NCI-H1092 treated with DMSO at 0.1 percent for 48 hours (cell line): ENCODE results near the gene MUC5AC.
"Not testable (repeated sequence)": the region's sequence is repeated elsewhere in the genome, so short reads cannot be mapped to it uniquely, and the experiment has no call there.

Experiments
- DNase-seq: peaks from one replicate; lab custom pipeline; 2025; lab: John Stamatoyannopoulos, UW

The MUC5AC gene

DNA sequence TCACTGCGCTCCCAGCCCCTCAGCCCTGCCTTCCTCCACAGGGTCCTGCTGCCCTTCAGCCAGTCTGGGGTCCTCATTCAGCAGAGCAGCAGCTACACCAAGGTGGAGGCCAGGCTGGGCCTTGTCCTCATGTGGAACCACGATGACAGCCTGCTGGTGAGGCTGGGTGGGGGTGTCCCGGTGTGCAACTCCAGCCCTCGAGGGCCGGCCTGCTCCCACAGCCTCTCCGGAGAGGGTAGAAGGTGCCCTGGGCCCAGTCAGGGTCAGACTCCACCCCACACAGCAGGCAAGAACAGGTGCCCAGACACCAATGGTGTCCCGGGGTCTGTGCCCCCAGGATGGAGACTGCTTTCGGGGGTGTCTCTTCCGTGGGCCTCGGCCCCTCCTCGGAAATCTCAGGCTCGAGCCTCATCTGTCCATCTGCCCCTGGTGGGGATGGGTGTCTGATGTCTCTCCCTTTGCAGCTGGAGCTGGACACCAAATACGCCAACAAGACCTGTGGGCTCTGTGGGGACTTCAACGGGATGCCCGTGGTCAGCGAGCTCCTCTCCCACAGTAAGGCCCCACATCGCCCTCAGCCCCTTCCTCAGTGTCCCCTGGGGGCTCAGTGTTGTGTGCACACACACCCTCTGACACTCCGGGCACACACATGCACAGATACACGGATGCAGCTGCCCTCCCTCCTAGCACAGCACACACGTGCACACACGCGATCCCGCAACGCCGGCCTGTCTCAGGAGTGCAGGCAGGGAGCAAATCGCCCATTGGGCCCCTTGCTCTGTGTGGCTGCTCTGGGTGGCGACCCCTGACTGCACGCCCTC is 4.9 kb downstream of the MUC5AC start:
- DNase-seq: no peak

DNA sequence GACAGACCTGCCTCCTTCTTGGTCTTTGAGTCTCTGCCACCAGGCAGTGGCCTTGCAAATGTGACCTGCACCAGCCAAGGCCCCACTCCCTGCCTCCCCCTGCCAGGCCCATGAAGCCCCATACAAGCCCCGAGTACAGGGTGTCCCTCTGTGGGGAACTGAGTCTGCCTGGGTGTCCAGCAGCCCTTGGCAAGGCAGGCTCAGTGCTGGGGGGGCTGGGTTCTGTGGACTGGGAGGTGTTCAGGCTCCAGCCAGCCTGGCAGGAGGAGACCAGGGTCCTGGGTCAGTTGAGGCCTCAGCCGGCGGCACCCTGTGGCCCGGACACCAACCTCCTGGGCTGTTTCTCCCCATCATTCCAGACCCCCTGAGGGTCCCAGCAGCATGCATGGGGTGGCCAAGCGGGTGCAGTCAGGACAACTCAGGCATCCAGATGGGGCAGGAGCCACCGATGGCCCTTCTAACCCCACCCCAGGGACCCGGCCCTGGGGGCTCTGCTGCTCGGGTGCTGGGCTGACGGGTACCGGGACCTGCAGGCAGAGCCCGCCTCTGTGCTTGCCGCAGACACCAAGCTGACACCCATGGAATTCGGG is 5.7 kb downstream of the MUC5AC start:
- no peak for DNase-seq

DNA sequence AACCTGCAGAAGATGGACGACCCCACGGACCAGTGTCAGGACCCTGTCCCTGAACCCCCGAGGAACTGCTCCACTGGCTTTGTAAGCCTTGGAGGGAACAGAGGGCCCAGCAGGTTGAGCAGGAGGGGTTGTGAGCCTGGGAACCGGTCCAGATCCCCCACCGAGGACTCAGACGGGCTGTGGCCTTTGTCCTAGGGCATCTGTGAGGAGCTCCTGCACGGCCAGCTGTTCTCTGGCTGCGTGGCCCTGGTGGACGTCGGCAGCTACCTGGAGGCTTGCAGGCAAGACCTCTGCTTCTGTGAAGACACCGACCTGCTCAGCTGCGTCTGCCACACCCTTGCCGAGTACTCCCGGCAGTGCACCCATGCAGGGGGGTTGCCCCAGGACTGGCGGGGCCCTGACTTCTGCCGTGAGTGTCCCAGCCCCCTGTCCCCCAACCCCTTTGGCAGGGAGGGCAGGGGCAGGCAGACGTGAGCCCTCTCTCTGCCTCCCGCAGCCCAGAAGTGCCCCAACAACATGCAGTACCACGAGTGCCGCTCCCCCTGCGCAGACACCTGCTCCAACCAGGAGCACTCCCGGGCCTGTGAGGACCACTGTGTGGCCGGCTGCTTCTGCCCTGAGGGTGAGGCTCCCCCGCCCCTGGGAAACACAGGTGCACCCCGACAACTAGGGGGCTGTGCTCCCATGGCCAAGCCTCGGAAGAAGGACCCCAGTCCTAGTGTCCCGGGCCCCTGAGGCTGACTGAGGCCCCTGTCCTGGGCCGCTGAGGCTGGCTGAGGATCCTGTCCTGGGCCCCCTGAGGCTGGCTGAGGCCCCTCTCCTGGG is 6.4 kb downstream of the MUC5AC start:
- no peak for DNase-seq

DNA sequence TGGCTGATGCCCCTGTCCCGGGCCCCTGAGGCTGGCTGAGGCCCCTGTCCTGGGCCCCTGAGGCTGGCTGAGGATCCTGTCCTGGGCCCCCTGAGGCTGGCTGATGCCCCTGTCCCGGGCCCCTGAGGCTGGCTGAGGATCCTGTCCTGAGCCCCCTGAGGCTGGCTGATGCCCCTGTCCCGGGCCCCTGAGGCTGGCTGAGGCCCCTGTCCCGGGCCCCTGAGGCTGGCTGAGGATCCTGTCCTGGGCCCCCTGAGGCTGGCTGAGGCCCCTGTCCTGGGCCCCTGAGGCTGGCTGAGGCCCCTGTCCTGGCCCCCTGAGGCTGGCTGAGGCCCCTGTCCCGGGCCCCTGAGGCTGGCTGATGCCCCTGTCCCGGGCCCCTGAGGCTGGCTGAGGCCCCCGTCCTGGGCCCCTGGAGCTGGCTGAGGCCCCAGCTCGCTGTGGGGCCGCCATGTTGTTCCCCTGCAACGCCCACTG is 7.1 kb downstream of the MUC5AC start:
- not testable (repeated sequence) for DNase-seq

DNA sequence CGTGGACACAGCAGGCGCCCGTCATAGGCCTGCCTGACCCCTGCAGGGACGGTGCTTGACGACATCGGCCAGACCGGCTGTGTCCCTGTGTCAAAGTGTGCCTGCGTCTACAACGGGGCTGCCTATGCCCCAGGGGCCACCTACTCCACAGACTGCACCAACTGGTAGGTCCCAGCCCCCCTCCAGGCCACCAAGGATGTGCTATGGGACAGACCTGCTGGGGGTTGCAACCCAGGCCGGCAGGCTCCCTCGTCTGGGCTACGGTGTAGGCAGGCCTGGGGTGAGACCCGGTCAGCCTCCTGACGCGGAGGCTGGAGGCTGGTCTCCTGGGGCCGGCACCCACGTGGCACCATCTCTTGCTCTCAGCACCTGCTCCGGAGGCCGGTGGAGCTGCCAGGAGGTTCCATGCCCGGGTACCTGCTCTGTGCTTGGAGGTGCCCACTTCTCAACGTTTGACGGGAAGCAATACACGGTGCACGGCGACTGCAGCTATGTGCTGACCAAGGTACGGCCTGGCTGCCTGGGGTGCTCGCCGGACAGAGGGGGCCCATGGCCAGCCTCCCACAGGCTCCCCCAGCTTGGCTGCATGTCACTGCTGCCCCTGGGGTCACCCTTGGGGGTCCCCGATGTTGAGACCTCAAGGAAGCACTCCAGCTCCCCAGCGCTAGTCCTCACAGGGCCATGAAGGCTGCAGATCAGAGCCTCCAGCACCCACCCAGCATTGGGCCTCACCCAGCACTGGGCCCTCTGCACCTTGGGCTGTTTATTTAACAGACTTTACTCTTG is 7.7 kb downstream of the MUC5AC start:
- no peak for DNase-seq

DNA sequence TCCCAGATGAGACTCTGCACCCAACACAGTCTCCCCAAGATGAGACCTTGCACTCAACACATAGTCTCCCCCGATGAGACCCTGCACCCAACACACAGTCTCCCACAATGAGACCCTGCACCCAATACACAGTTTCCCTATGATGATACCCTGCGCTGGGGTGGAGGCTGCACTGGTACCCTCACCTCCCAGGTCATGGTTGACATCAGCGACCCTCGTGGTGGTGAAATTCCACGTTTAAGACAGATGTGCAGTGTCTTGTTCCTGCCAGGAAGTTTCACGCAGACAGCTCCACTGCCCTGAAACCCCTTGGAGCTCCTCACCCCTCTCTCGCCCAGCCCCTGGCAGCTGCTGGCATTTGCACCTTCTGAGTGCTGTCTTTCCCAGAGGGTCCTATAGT is 9.5 kb downstream of the MUC5AC start:
- no peak for DNase-seq

DNA sequence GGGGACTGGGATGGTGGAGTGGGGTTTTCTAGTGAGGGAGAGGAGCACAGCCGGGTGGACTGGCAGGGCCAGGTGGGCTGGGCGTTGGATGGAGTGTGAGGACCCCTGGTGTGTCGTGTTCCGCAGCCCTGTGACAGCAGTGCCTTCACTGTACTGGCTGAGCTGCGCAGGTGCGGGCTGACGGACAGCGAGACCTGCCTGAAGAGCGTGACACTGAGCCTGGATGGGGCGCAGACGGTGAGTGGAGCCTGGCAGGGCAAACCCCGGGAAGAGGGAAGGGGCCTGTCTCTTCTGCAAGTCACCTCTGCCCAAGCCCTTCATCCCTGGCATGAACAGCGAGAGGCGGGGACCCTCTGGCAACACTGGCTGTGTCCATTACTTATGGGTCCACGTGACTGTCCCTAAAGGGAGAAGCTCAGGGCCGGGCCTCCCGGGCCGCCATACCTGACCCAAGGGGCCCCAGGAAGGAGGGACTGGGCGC is 10.0 kb downstream of the MUC5AC start:
- DNase-seq: no peak

DNA sequence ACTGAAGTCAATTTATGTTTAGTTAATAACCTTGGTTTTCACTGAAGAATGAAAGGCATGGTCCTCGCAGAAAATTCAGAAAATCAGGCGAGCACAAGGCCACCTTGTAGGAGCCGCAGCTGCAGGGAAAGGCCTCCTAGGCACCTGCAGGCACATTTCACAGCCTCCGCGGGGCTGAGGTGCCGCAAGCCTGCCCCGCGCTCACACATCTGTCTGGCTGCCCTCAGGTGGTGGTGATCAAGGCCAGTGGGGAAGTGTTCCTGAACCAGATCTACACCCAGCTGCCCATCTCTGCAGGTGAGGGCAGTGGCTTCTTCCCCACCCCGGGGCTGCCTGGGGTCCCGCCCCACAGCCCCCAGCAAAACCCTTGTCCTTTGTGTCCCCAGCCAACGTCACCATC is 10.5 kb downstream of the MUC5AC start:
- no peak for DNase-seq

DNA sequence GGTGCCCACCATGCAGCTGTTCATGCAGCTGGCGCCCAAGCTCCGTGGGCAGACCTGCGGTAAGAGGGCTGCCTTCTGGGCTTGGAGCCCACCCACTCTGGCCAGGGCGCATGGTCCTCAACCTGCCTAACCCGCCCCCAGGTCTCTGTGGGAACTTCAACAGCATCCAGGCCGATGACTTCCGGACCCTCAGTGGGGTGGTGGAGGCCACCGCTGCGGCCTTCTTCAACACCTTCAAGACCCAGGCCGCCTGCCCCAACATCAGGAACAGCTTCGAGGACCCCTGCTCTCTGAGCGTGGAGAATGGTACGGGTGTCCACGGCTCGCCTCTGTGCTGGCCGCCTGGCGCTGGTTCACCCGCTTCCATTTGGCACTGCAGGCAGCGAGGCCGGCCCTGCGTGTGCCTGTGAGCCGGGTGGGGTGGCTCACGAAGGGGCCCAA is 11.0 kb downstream of the MUC5AC start:
- no peak for DNase-seq

DNA sequence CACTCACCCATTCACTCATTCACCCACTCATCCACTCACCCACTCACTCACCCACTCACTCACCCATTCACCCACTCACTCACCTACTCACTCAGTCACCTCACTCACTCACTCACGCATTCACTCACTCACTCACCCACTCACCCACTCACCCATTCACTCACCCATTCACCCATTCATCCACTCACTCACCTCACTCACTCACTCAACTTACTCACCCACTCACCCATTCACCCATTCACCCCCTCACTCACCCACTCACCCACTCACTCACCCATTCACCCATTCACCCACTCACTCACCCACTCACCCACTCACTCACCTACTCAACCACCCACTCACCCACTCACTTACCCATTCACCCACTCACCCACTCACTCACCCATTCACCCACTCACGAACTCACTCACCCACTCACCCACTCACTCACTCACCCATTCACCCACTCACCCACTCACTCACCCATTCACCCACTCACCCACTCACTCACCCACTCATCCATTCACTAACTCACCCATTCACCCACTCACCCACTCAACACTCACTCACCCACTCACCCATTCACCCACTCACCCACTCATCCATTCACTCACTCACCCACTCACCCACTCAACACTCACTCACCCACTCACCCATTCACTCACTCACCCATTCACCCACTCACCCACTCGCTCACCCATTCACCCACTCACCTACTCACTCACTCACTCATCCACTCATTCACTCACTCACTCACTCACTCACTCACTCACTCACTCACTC is 13.7 kb downstream of the MUC5AC start:
- no peak for DNase-seq

DNA sequence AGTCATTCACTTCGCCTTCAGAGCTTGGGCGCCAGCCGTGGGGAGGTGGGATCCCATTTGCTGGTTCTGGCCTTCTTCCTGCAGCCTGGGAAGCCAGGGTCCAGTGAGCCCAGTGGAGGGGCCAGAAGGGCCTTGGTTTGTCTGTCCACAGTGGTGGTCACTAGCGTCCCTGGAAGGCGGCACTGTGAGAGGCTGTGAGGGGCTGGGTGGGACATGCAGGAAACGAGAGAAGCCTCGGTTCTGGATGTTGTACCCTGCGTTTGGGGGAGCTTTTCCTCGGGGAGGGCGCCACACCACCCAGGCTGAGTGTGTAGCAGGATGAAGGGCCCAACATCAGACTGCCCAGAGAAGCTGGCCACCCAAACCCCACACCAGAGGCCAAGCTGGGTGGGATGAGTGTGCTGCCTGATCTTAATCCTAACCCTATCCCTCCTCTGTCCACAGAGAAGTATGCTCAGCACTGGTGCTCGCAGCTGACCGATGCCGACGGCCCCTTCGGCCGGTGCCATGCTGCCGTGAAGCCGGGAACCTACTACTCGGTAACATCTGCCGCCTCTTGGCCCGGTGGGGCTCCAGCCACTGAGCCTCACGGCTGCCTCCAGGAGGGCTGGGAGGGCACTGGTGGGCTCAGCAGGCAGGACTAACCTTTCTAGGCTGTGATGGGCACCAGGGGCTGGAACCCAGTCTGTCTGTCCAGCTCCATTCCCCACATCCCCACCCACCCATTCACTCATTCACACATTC is 14.4 kb downstream of the MUC5AC start:
- no peak for DNase-seq

DNA sequence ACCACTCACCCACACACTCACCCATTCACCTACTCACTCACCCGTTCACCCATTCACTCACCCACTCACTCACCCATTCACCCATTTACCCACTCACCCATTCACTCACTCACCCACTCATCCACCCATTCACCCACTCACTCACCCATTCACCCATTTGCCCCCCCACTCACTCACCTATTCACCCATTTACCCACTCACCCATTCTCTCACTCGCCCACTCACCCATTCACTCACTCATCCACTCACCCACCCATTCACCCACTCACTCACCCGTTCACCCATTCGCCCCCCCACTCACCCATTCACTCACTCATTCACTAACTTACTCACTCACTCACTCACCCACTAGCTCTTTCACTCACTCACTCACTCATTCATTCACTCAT is 15.0 kb downstream of the MUC5AC start:
- no peak for DNase-seq

DNA sequence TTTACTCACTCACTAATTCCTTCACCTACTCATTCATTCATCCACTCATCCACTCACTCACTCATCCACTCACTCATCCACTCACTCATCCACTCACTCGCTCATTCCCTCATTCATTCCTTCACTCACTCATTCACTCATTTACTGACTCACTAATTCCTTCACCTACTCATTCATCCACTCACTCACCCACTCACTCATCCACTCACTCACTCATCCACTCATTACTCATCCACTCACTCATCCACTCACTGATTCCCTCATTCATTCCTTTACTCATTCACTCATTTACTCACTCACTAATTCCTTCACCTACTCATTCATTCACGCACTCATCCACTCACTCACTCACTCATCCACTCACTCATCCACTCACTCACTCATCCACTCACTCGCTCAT is 15.6 kb downstream of the MUC5AC start:
- DNase-seq: not testable (repeated sequence)

DNA sequence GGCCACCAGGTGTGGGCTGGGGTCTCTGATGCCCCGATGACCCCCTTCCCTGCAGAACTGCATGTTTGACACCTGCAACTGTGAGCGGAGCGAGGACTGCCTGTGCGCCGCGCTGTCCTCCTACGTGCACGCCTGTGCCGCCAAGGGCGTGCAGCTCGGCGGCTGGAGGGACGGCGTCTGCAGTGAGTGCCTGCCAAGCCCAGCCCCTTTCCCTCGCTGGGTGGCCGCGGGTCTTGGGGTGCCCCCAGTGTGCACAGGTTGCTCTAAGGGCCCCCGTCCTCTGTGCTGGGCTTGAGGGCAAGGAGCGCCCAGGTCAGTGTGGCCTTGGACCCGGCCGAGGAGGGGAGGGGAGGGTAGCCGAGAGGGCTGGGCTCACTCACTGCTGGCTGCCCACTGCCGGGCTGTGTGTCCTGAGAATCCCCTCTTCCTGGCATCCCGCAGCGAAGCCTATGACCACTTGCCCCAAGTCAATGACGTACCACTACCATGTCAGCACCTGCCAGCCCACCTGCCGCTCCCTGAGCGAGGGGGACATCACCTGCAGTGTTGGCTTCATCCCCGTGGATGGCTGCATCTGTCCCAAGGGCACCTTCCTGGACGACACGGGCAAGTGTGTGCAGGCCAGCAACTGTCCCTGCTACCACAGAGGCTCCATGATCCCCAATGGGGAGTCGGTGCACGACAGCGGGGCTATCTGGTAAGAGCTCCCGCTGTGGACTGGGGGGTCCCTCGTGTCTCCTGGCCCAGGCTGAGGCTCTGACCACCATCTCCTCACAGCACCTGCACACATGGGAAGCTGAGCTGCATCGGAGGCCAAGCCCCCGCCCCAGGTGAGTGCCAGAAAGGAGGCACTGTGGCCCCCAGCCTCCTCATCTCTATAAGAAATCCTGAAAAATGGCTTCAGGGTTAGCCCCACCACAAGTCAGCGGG is 17.0 kb downstream of the MUC5AC start:
- no peak for DNase-seq

DNA sequence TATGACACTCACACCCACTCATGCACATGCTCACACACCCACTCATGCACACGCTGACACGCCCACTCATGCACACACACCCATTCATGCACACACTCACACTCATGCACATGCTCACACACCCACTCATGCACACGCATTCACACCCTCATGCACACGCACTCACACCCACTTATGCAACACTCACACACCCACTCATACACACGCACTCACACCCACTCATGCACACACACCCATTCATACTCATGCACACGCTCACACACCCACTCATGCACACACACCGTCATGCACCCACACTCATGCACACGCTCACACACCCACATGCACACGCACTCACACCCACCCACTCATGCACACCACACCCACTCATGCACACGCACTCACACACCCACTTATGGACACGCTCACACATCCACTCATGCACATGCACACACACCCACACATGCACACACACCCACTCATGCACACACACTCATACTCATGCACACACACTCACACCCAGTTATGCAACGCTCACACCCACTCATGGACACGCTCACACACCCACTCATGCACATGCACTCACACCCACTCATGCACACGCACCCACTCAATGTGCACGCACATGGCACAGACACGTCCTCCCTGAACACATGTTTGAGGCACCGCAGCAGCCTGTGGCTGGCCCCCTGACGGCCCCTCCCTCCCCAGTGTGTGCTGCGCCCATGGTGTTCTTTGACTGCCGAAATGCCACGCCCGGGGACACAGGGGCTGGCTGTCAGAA is 17.9 kb downstream of the MUC5AC start:
- DNase-seq: no peak

DNA sequence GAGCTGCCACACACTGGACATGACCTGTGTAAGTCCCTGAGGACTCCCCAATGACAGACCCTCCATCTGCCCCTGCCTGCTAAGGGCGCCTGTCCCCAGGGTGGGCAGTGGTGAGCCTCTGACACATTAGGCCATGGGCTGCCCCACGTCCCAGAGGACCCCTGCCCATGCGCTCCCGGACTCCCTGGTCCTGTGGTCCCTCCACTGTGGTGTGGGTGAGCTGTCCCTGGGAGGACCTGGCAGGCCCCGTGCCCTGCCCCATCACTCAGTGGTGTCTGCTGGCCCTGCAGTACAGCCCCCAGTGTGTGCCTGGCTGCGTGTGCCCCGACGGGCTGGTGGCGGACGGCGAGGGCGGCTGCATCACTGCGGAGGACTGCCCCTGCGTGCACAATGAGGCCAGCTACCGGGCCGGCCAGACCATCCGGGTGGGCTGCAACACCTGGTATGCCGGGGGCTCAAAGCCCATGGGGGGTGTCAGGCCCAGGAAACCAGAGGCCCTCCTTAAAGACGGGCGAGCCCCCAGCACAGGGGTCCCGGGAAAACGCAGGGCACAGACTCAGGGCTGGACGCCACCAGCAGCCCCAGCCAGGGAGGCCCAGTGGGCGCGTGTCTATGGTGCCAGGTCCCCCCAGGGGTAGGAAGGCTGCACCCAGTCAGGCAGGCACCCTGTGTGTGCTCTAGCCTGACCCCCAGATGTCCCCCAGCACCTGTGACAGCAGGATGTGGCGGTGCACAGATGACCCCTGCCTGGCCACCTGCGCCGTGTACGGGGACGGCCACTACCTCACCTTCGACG is 18.7 kb downstream of the MUC5AC start:
- no peak for DNase-seq

DNA sequence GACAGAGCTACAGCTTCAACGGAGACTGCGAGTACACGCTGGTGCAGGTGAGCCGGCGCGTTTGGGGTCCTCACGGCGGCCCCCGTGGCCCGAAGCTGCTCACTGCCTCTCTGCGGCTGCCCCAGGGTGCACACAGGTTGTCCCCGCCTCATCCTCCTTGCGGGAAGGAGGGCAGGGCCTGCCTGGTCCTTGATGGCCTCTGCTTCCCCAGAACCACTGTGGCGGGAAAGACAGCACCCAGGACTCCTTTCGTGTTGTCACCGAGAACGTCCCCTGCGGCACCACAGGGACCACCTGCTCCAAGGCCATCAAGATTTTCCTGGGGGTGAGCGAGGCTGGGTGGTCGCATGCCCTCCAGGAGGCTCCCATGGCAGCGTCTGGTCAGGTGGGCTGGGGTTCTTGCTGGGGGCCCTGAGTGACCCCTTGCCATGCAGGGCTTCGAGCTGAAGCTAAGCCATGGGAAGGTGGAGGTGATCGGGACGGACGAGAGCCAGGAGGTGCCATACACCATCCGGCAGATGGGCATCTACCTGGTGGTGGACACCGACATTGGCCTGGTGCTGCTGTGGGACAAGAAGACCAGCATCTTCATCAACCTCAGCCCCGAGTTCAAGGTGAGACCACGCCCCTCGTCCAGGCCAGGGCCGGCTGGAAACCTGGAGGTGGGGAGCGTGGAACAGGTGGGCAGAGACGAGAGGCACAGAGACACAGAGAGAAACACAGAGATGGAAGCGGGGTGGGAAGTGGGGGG is 19.4 kb downstream of the MUC5AC start:
- DNase-seq: no peak
